ENCODE data around the gene CNTNAP2. TPM values are rescaled to one million over a fixed set of nuclear protein-coding genes. Genes with fewer than 3 reads are reported as not detected.
"Not testable (repeated sequence)": the region's sequence is repeated elsewhere in the genome, so short reads cannot be mapped to it uniquely, and the experiment has no call there.

Gene CNTNAP2
- total RNA-seq, 4 donors from 2014 or later: 0.42 TPM; not detected in 3

DNA sequence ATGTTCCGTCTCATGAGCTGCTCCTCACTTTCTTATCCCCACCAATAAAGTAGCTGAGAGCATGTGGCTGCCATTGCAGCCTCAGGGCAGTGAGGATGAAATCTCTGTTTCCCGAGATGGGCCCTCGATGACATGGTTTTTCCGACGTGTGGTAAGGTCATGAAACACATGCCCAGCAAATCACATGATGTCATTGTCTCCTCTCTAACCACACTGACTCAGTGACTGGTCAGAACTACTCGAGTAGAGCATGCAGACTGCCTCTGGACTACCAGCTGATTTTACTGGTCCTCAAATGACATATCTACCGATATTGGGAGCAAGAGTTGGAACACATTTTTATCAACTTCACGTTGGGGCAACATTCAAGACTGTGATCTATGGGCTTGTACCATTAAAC, 786.1 kb downstream of the CNTNAP2 start:
- DNase-seq (ENCODE audit: low spot score in 2 of 2): no peak
- Histone ChIP-seq H3K36me3 (no peaks in the 10 kb centered on the region), H3K4me1 (no peaks in the 10 kb centered on the region), H3K27me3 (no peaks in the 10 kb centered on the region), H3K9me3 (no peaks in the 10 kb centered on the region), H3K27ac (no peak overlapping the region), H3K4me3 (no peak overlapping the region)
- TF ChIP-seq, protein P1, sequence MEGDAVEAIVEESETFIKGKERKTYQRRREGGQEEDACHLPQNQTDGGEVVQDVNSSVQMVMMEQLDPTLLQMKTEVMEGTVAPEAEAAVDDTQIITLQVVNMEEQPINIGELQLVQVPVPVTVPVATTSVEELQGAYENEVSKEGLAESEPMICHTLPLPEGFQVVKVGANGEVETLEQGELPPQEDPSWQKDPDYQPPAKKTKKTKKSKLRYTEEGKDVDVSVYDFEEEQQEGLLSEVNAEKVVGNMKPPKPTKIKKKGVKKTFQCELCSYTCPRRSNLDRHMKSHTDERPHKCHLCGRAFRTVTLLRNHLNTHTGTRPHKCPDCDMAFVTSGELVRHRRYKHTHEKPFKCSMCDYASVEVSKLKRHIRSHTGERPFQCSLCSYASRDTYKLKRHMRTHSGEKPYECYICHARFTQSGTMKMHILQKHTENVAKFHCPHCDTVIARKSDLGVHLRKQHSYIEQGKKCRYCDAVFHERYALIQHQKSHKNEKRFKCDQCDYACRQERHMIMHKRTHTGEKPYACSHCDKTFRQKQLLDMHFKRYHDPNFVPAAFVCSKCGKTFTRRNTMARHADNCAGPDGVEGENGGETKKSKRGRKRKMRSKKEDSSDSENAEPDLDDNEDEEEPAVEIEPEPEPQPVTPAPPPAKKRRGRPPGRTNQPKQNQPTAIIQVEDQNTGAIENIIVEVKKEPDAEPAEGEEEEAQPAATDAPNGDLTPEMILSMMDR (IDR thresholded peaks at IDR 0.05): no peak
- TF ChIP-seq POLR2A (IDR thresholded peaks at IDR 0.05): no peak
- TF ChIP-seq EP300 (IDR thresholded peaks at IDR 0.05): no peak
- WGBS, 2 donors: 86 to 92% methylated on average over 8 of the region's 8 CpGs

DNA sequence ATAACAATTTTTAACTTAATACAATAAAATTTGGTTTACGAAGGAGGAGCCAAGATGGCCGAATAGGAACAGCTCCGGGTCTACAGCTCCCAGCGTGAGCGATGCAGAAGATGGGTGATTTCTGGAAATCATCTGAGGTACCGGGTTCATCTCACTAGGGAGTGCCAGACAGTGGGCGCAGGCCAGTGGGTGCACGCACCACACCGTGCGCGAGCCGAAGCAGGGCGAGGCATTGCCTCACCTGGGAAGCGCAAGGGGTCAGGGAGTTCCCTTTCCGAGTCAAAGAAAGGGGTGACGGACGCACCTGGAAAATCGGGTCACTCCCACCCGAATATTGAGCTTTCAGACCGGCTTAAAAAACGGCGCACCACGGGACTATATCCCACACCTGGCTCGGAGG, 789.1 kb downstream of the CNTNAP2 start:
- H3K9me3 ChIP-seq; H3K27me3 ChIP-seq; H3K4me3 ChIP-seq; DNase-seq (ENCODE audit: low spot score in 2 of 2); H3K4me1 ChIP-seq; H3K27ac ChIP-seq; H3K36me3 ChIP-seq: not testable (repeated sequence)
- WGBS, 2 donors: 96 to 97% methylated on average over 23 to 24 of the region's 24 CpGs

DNA sequence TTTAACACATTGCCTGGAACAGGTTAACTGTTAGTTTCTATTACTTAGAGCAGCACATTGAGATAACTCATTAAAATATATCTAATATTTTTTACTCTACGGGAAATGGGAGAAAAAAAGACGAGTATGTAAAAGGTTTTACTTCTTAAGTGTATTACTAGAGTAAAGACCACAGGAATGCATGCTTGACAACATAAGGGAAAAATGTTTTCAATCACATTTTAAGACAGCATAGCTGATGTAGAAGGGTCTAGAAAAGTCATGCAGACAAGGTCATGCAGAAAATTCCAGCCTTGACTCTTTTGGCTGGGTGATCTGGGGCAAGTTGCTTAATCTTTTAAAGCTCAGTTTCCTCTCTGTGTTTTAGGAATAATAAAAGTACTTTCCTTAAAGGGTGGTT, 806.2 kb downstream of the CNTNAP2 start:
- H3K9me3 ChIP-seq: peaks cover 0 to 5% (median 0%) of the 10 kb centered on the region in 4 donors
- H3K36me3 ChIP-seq: no peaks in the 10 kb centered on the region
- no peak overlapping the region for H3K27ac ChIP-seq
- 37 to 51% methylated on average over 2 of the region's 2 CpGs for WGBS, 2 donors
- no peaks in the 10 kb centered on the region for H3K27me3 ChIP-seq
- H3K4me3 ChIP-seq: no peak overlapping the region
- TF ChIP-seq, protein P1 (IDR thresholded peaks at IDR 0.05): no peak
- TF ChIP-seq POLR2A (IDR thresholded peaks at IDR 0.05) (no peak), EP300 (IDR thresholded peaks at IDR 0.05) (no peak)
- H3K4me1 ChIP-seq: no peaks in the 10 kb centered on the region
- DNase-seq (ENCODE audit: low spot score in 2 of 2): no peak

DNA sequence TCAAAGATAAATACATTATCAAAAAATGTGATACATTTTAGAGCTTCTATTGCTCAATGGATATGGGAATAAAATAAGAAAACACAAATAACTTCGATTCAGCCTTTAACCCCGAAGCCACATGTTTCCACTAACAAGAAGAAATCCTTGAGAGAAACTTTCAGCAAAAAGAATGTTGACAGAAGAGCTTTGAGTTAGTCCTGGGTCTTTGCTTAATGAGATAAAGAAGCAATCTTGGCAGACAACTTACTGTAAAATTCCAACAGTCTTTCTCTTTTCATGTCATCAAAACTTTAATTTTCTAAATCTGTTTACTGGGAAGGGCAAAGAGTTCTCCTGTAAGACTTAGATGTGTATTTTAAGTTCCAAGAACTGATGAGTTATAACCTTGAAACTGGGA, 810.2 kb downstream of the CNTNAP2 start:
- Histone ChIP-seq H3K4me3 (no peak overlapping the region), H3K9me3 (no peaks in the 10 kb centered on the region), H3K27ac (no peak overlapping the region), H3K36me3 (no peaks in the 10 kb centered on the region), H3K4me1 (no peaks in the 10 kb centered on the region), H3K27me3 (no peaks in the 10 kb centered on the region)
- no peak for TF ChIP-seq EP300 (IDR thresholded peaks at IDR 0.05)
- no peak for TF ChIP-seq POLR2A (IDR thresholded peaks at IDR 0.05)
- TF ChIP-seq, protein P1 (IDR thresholded peaks at IDR 0.05): no peak
- 42 to 48% methylated on average over 2 of the region's 2 CpGs for WGBS, 2 donors
- no peak for DNase-seq (ENCODE audit: low spot score in 2 of 2)

DNA sequence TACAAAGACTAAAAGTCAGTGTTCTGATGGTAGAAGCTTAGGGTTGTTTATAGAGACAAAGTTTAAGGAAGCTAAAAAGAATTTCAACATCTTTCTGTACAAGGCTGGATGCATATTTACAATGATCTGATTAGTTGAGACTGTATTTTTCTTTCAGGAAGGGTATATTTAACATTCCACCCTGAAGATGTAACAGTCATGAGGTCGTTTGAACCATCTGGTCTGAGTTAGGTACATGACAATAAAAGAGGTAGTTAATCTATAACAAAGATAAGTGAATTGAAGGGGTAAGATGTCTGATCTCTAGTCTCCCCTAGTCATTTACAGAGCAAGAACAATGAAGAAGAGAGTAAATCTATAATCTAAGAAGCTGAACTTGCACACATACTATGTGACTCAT, 821.2 kb downstream of the CNTNAP2 start:
- no peak for DNase-seq (ENCODE audit: low spot score in 2 of 2)
- WGBS, 2 donors: 20 to 23% methylated on average over 1 of the region's 1 CpG
- H3K9me3 ChIP-seq: no peaks in the 10 kb centered on the region
- H3K4me3 ChIP-seq: no peak overlapping the region
- H3K36me3 ChIP-seq: no peaks in the 10 kb centered on the region
- no peaks in the 10 kb centered on the region for H3K27me3 ChIP-seq
- H3K27ac ChIP-seq: no peak overlapping the region
- no peaks in the 10 kb centered on the region for H3K4me1 ChIP-seq
- TF ChIP-seq EP300 (IDR thresholded peaks at IDR 0.05): no peak
- TF ChIP-seq, protein P1 (IDR thresholded peaks at IDR 0.05): no peak
- no peak for TF ChIP-seq POLR2A (IDR thresholded peaks at IDR 0.05)

DNA sequence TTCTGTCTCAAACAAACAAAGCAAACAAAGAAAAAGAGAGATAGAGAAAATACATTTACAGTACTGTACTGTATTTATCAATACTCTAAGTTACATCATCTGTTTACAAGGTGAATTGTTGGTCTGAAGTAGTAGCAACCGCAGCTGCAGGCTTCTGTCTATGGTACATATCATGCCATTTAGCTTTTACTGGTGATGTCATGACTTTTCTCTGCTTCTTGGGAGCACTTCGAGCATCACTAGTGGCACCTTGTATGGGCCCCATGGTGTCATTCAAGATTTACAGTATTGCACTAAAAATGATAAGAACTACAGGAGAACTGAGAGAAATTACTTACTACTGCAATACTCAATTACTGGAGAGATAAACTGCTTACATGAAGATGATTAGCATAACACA, 826.9 kb downstream of the CNTNAP2 start:
- TF ChIP-seq EP300 (IDR thresholded peaks at IDR 0.05) (no peak), POLR2A (IDR thresholded peaks at IDR 0.05) (no peak)
- TF ChIP-seq, protein P1 (IDR thresholded peaks at IDR 0.05): no peak
- no peak overlapping the region for H3K4me3 ChIP-seq
- no peaks in the 10 kb centered on the region for H3K36me3 ChIP-seq
- DNase-seq (ENCODE audit: low spot score in 2 of 2): no peak
- WGBS, 2 donors: 80 to 81% methylated on average over 2 of the region's 2 CpGs
- no peak overlapping the region for H3K27ac ChIP-seq
- no peaks in the 10 kb centered on the region for H3K9me3 ChIP-seq
- no peaks in the 10 kb centered on the region for H3K27me3 ChIP-seq
- no peaks in the 10 kb centered on the region for H3K4me1 ChIP-seq

Data from tibial nerve (tissue), 4 donors.